Measurements from ENCODE around the gene OAT. TPM values are rescaled to one million over a fixed set of nuclear protein-coding genes. Genes with fewer than 3 reads are reported as not detected.
A peak's percentile ranks its signal among the peaks of the same experiment; 100 is the strongest.

The OAT gene
- total and polyA plus RNA-seq, 7 donors, result 37.9 to 147 (median 117) TPM

GRCh38 chr10:124364674-124365073 is 54.0 kb downstream of the OAT start:
- Histone ChIP-seq H3K27me3 (no peaks in the 10 kb centered on the region), H3K9me3 (peaks cover 0 to 7% (median 2%) of the 10 kb centered on the region in 4 donors), H3K36me3 (no peaks in the 10 kb centered on the region), H3K27ac (no peak overlapping the region), H3K4me1 (no peaks in the 10 kb centered on the region), H3K4me3 (no peak overlapping the region)
- intact Hi-C loops (cut with DNase I), result no loop called here
- no peak for DNase-seq
- TF ChIP-seq POLR2AphosphoS5 (IDR thresholded peaks at IDR 0.05), result no peak
- no peak for TF ChIP-seq EP300 (IDR thresholded peaks at IDR 0.05)
- TF ChIP-seq CTCF (IDR thresholded peaks at IDR 0.05), result no peak
- no peak for TF ChIP-seq POLR2A (IDR thresholded peaks at IDR 0.05)
- WGBS, 2 donors, result 31 to 79% methylated on average over 5 of the region's 5 CpGs

GRCh38 chr10:124362568-124362967 is 56.2 kb downstream of the OAT start:
- intact Hi-C loops (cut with DNase I), result no loop called here
- Histone ChIP-seq H3K9me3 (peaks cover 0 to 13% (median 5%) of the 10 kb centered on the region in 4 donors), H3K27ac (no peak overlapping the region), H3K4me1 (no peaks in the 10 kb centered on the region), H3K36me3 (no peaks in the 10 kb centered on the region), H3K27me3 (no peaks in the 10 kb centered on the region), H3K4me3 (no peak overlapping the region)
- TF ChIP-seq POLR2AphosphoS5 (IDR thresholded peaks at IDR 0.05) (no peak), EP300 (IDR thresholded peaks at IDR 0.05) (no peak), POLR2A (IDR thresholded peaks at IDR 0.05) (no peak), CTCF (IDR thresholded peaks at IDR 0.05) (no peak)
- WGBS, 2 donors, result 82 to 88% methylated on average over 10 of the region's 10 CpGs
- no peak for DNase-seq

GRCh38 chr10:124359336-124359832 is 59.3 kb downstream of the OAT start:
- no peak for DNase-seq
- Histone ChIP-seq H3K9me3 (peaks cover 0 to 13% (median 5%) of the 10 kb centered on the region in 4 donors), H3K4me3 (no peak overlapping the region), H3K36me3 (no peaks in the 10 kb centered on the region), H3K27ac (no peak overlapping the region), H3K4me1 (peaks cover 0 to 2% (median 0%) of the 10 kb centered on the region in 4 donors), H3K27me3 (no peaks in the 10 kb centered on the region)
- WGBS, 2 donors, result 82 to 89% methylated on average over 2 of the region's 2 CpGs
- intact Hi-C loops (cut with DNase I), result no loop called here
- TF ChIP-seq POLR2A (IDR thresholded peaks at IDR 0.05) (no peak), CTCF (IDR thresholded peaks at IDR 0.05) (no peak), EP300 (IDR thresholded peaks at IDR 0.05) (no peak), POLR2AphosphoS5 (IDR thresholded peaks at IDR 0.05) (no peak)

- Histone ChIP-seq H3K36me3 (no peaks in the 10 kb centered on the region), H3K9me3 (peaks cover 0 to 13% (median 5%) of the 10 kb centered on the region in 4 donors), H3K27ac (no peak overlapping the region), H3K4me1 (peaks cover 0 to 3% (median 0%) of the 10 kb centered on the region in 4 donors), H3K27me3 (no peaks in the 10 kb centered on the region), H3K4me3 (no peak overlapping the region)
- peak; percentile 29 for DNase-seq
- intact Hi-C loops (cut with DNase I), result no loop called here
- WGBS, 2 donors, result 75 to 81% methylated on average over 9 of the region's 9 CpGs
- TF ChIP-seq EP300 (IDR thresholded peaks at IDR 0.05) (no peak), POLR2AphosphoS5 (IDR thresholded peaks at IDR 0.05) (no peak), CTCF (IDR thresholded peaks at IDR 0.05) (no peak), POLR2A (IDR thresholded peaks at IDR 0.05) (no peak)
Observed at GRCh38 chr10:124357561-124357885, 61.2 kb downstream of the OAT start.
